Ectodermal cell (in vitro differentiated cells): ENCODE measurements around the gene SPEG.

Experiments used
- H3K27ac ChIP-seq: 2 replicates; pipeline ENCODE4 v1.7.0; 2013; ENCODE audit warnings: mild to moderate bottlenecking, low read depth, low read length; ENCODE audit not compliant: insufficient read depth, poor library complexity, severe bottlenecking
- H3K27me3 ChIP-seq: 2 replicates; pipeline ENCODE4 v1.7.0; 2013; ENCODE audit warnings: mild to moderate bottlenecking, low read length; ENCODE audit not compliant: insufficient read depth, control insufficient read depth, poor library complexity, severe bottlenecking
- H3K36me3 ChIP-seq: one replicate; pipeline ENCODE4 v1.7.0; 2013; ENCODE audit warnings: low read length; ENCODE audit not compliant: control insufficient read depth, insufficient read depth
- H3K4me1 ChIP-seq: one replicate; pipeline ENCODE4 v1.7.0; 2013; ENCODE audit warnings: low read length; ENCODE audit not compliant: control insufficient read depth, insufficient read depth
- H3K4me3 ChIP-seq: 2 replicates; pipeline ENCODE4 v1.7.0; 2013; ENCODE audit warnings: low read depth, low read length, control low read depth; ENCODE audit not compliant: insufficient read depth
- H3K9me3 ChIP-seq: 2 replicates; pipeline ENCODE4 v1.7.0; 2013; ENCODE audit warnings: mild to moderate bottlenecking, low read length, moderate library complexity; ENCODE audit not compliant: control insufficient read depth
- WGBS, 2 experiments: methylation state at CpG; one replicate each; pipeline ENCODE4 v1.1.7; 2013; ENCODE audit warnings: missing lambda C conversion rate in 2 of 2; 5-methylcytosine and 5-hydroxymethylcytosine counted together

Gene SPEG

GRCh38 chr2:219433666-219434467, 776 bp upstream of the SPEG start:
- H3K36me3 ChIP-seq = no peaks in the 10 kb centered on the region
- no peak overlapping the region for H3K4me3 ChIP-seq
- WGBS, 2 experiments = 48 to 52% methylated on average over 16 of the region's 16 CpGs
- no peaks in the 10 kb centered on the region for H3K9me3 ChIP-seq
- no peak overlapping the region for H3K27ac ChIP-seq
- peaks cover 32% of the 10 kb centered on the region for H3K27me3 ChIP-seq
- H3K4me1 ChIP-seq = peaks cover 8% of the 10 kb centered on the region

- Histone ChIP-seq H3K4me1 (peaks cover 8% of the 10 kb centered on the region), H3K4me3 (peak overlapping the region; percentile 29), H3K9me3 (no peaks in the 10 kb centered on the region), H3K27ac (no peak overlapping the region), H3K36me3 (no peaks in the 10 kb centered on the region), H3K27me3 (peaks cover 36% of the 10 kb centered on the region)
- 17 to 20% methylated on average over 7 to 9 of the region's 9 CpGs for WGBS, 2 experiments
Measured at GRCh38 chr2:219434468-219434717, 250 bp upstream of the SPEG start.

- H3K4me1 ChIP-seq = peaks cover 8% of the 10 kb centered on the region
- H3K27ac ChIP-seq = no peak overlapping the region
- 91 to 92% methylated on average over 6 of the region's 6 CpGs for WGBS, 2 experiments
- H3K36me3 ChIP-seq = no peaks in the 10 kb centered on the region
- no peak overlapping the region for H3K4me3 ChIP-seq
- peaks cover 45% of the 10 kb centered on the region for H3K27me3 ChIP-seq
- H3K9me3 ChIP-seq = no peaks in the 10 kb centered on the region
Measured at GRCh38 chr2:219435701-219436100, 1.1 kb downstream of the SPEG start.

GRCh38 chr2:219436491-219436890, 1.8 kb downstream of the SPEG start:
- H3K4me1 ChIP-seq = peaks cover 13% of the 10 kb centered on the region
- H3K9me3 ChIP-seq = no peaks in the 10 kb centered on the region
- H3K4me3 ChIP-seq = no peak overlapping the region
- H3K27me3 ChIP-seq = peaks cover 53% of the 10 kb centered on the region
- H3K36me3 ChIP-seq = no peaks in the 10 kb centered on the region
- no peak overlapping the region for H3K27ac ChIP-seq
- 91 to 95% methylated on average over 5 of the region's 5 CpGs for WGBS, 2 experiments

- H3K4me3 ChIP-seq = no peak overlapping the region
- no peaks in the 10 kb centered on the region for H3K9me3 ChIP-seq
- H3K36me3 ChIP-seq = no peaks in the 10 kb centered on the region
- H3K27me3 ChIP-seq = peaks cover 59% of the 10 kb centered on the region
- 87 to 89% methylated on average over 3 of the region's 3 CpGs for WGBS, 2 experiments
- no peak overlapping the region for H3K27ac ChIP-seq
- peaks cover 15% of the 10 kb centered on the region for H3K4me1 ChIP-seq
Measured at GRCh38 chr2:219437141-219437540, 2.5 kb downstream of the SPEG start.

- H3K27ac ChIP-seq = no peak overlapping the region
- peaks cover 15% of the 10 kb centered on the region for H3K4me1 ChIP-seq
- H3K9me3 ChIP-seq = no peaks in the 10 kb centered on the region
- WGBS, 2 experiments = 76% methylated on average over 6 of the region's 6 CpGs
- peaks cover 65% of the 10 kb centered on the region for H3K27me3 ChIP-seq
- H3K4me3 ChIP-seq = no peak overlapping the region
- H3K36me3 ChIP-seq = no peaks in the 10 kb centered on the region
Measured at GRCh38 chr2:219437690-219438206, 3.1 kb downstream of the SPEG start.

GRCh38 chr2:219438453-219438852, 3.8 kb downstream of the SPEG start:
- Histone ChIP-seq H3K27me3 (peaks cover 71% of the 10 kb centered on the region), H3K9me3 (no peaks in the 10 kb centered on the region), H3K4me1 (peaks cover 15% of the 10 kb centered on the region), H3K27ac (no peak overlapping the region), H3K4me3 (no peak overlapping the region), H3K36me3 (no peaks in the 10 kb centered on the region)
- WGBS, 2 experiments = 89 to 92% methylated on average over 4 of the region's 4 CpGs

GRCh38 chr2:219439506-219439905, 4.9 kb downstream of the SPEG start:
- no peaks in the 10 kb centered on the region for H3K36me3 ChIP-seq
- H3K9me3 ChIP-seq = no peaks in the 10 kb centered on the region
- 84 to 89% methylated on average over 6 of the region's 6 CpGs for WGBS, 2 experiments
- H3K4me1 ChIP-seq = peaks cover 11% of the 10 kb centered on the region
- H3K27me3 ChIP-seq = peaks cover 64% of the 10 kb centered on the region
- H3K27ac ChIP-seq = no peak overlapping the region
- H3K4me3 ChIP-seq = no peak overlapping the region

GRCh38 chr2:219440388-219441256, 6.0 kb downstream of the SPEG start:
- H3K4me3 ChIP-seq = no peak overlapping the region
- H3K36me3 ChIP-seq = no peaks in the 10 kb centered on the region
- WGBS, 2 experiments = 91 to 92% methylated on average over 6 of the region's 6 CpGs
- peaks cover 53% of the 10 kb centered on the region for H3K27me3 ChIP-seq
- peaks cover 13% of the 10 kb centered on the region for H3K4me1 ChIP-seq
- H3K27ac ChIP-seq = no peak overlapping the region
- H3K9me3 ChIP-seq = no peaks in the 10 kb centered on the region
